OCI-LY1 (cell line): ENCODE data around the gene TREH.

Experiments used
- H2AFZ ChIP-seq: fragments of 200-600 bp; sonication (generic), shearing (Covaris generic); 2 replicates; pipeline ENCODE4 v1.6.0; 2014; ENCODE audit warnings: antibody characterized with exemption, mild to moderate bottlenecking, low read length
- H3F3A ChIP-seq: fragments of 200-600 bp; sonication (generic), shearing (Covaris generic); 2 replicates; pipeline ENCODE4 v1.6.0; 2014; ENCODE audit warnings: mild to moderate bottlenecking, antibody characterized with exemption, low read length, moderate library complexity; ENCODE audit not compliant: insufficient read depth
- H3K27ac ChIP-seq: fragments of 200-600 bp; sonication (generic); 2 replicates; pipeline ENCODE4 v1.5.1; 2014; ENCODE audit warnings: low read length, mixed run types, mild to moderate bottlenecking, low read depth; ENCODE audit not compliant: poor library complexity, severe bottlenecking
- H3K27me3 ChIP-seq: fragments of 200-600 bp; sonication (generic); 2 replicates; pipeline ENCODE4 v1.6.0; 2014; ENCODE audit warnings: antibody characterized with exemption, mild to moderate bottlenecking, low read length, moderate library complexity; ENCODE audit not compliant: insufficient read depth
- H3K36me3 ChIP-seq: fragments of 200-600 bp; sonication (generic); 2 replicates; pipeline ENCODE4 v1.6.1; 2014; ENCODE audit warnings: mild to moderate bottlenecking, antibody characterized with exemption, low read length, moderate library complexity, mixed read lengths; ENCODE audit not compliant: insufficient read depth
- H3K4me1 ChIP-seq: fragments of 200-600 bp; sonication (generic); 2 replicates; pipeline ENCODE4 v1.5.1; 2014; ENCODE audit warnings: mild to moderate bottlenecking, low read length, moderate library complexity; ENCODE audit not compliant: insufficient read depth, severe bottlenecking
- H3K4me2 ChIP-seq: fragments of 200-600 bp; sonication (generic), shearing (Covaris generic); 2 replicates; pipeline ENCODE4 v1.6.1; 2014; ENCODE audit warnings: low read length
- H3K4me3 ChIP-seq: fragments of 200-600 bp; sonication (generic); 2 replicates; pipeline ENCODE4 v1.5.1; 2014; ENCODE audit warnings: low read length, low read depth, mild to moderate bottlenecking, mixed read lengths; ENCODE audit not compliant: poor library complexity, severe bottlenecking
- H3K79me2 ChIP-seq: fragments of 200-600 bp; shearing (Covaris generic); 2 replicates; pipeline ENCODE4 v1.6.1; 2016; ENCODE audit warnings: mixed run types, low read length, mixed read lengths; ENCODE audit not compliant: insufficient read depth
- H3K9ac ChIP-seq: fragments of 200-600 bp; sonication (generic), shearing (Covaris generic); 2 replicates; pipeline ENCODE4 v1.6.1; 2014; ENCODE audit warnings: mild to moderate bottlenecking, low read length, mixed read lengths
- H3K9me2 ChIP-seq: fragments of 200-600 bp; sonication (generic), shearing (Covaris generic); 2 replicates; pipeline ENCODE4 v1.6.1; 2014; ENCODE audit warnings: low read depth, mild to moderate bottlenecking, low read length, mixed read lengths
- H3K9me3 ChIP-seq: fragments of 200-600 bp; shearing (Covaris generic); 2 replicates; pipeline ENCODE4 v1.6.1; 2014; ENCODE audit warnings: low read length, mixed read lengths
- H4K20me1 ChIP-seq: fragments of 200-600 bp; sonication (generic), shearing (Covaris generic); 2 replicates; pipeline ENCODE4 v1.6.0; 2016; ENCODE audit warnings: mild to moderate bottlenecking, low read length; ENCODE audit not compliant: insufficient read depth
- CTCF ChIP-seq: fragments of 200-600 bp; sonication (generic), shearing (Covaris generic); IDR thresholded peaks from 2 replicates; pipeline ENCODE4 v1.5.1; 2017; ENCODE audit warnings: mild to moderate bottlenecking, antibody characterized with exemption, low read length, moderate library complexity, mixed read lengths
- EZH2 ChIP-seq: fragments of 200-600 bp; sonication (generic), shearing (Covaris generic); IDR thresholded peaks from 2 replicates; pipeline ENCODE4 v1.8.0; 2017; ENCODE audit warnings: borderline replicate concordance, mixed run types, mild to moderate bottlenecking, antibody characterized with exemption, low read length, moderate library complexity, mixed read lengths

TREH gene

GRCh38 chr11:118615976-118616371, 63.5 kb downstream of the TREH start:
- H3K4me1 ChIP-seq, result peaks cover 6% of the 10 kb centered on the region
- no peak overlapping the region for H3K27ac ChIP-seq
- H3K36me3 ChIP-seq, result no peaks in the 10 kb centered on the region
- H3K4me2 ChIP-seq, result no peak overlapping the region
- no peaks in the 10 kb centered on the region for H3K79me2 ChIP-seq
- no peaks in the 10 kb centered on the region for H3F3A ChIP-seq
- H3K9me2 ChIP-seq, result no peaks in the 10 kb centered on the region
- H3K9ac ChIP-seq, result no peak overlapping the region
- TF ChIP-seq CTCF (no peak), EZH2 (no peak)
- no peak overlapping the region for H2AFZ ChIP-seq
- H4K20me1 ChIP-seq, result no peaks in the 10 kb centered on the region
- no peaks in the 10 kb centered on the region for H3K27me3 ChIP-seq
- H3K4me3 ChIP-seq, result no peak overlapping the region
- H3K9me3 ChIP-seq, result no peaks in the 10 kb centered on the region

- Histone ChIP-seq H3K9me2 (no peaks in the 10 kb centered on the region), H3K79me2 (no peaks in the 10 kb centered on the region), H3K27ac (no peak overlapping the region), H3K9ac (no peak overlapping the region), H3K27me3 (no peaks in the 10 kb centered on the region), H3K4me2 (no peak overlapping the region), H3K36me3 (no peaks in the 10 kb centered on the region), H3K4me3 (no peak overlapping the region), H4K20me1 (no peaks in the 10 kb centered on the region), H3K9me3 (no peaks in the 10 kb centered on the region), H3K4me1 (peaks cover 5% of the 10 kb centered on the region), H2AFZ (no peak overlapping the region), H3F3A (no peaks in the 10 kb centered on the region)
- TF ChIP-seq EZH2, result no peak
- TF ChIP-seq CTCF, result no peak
Measured at GRCh38 chr11:118615282-118615975, 64.0 kb downstream of the TREH start.

- Histone ChIP-seq H4K20me1 (no peaks in the 10 kb centered on the region), H3K9me3 (no peaks in the 10 kb centered on the region), H3K36me3 (no peaks in the 10 kb centered on the region), H3F3A (no peaks in the 10 kb centered on the region), H3K9me2 (no peaks in the 10 kb centered on the region), H3K27me3 (no peaks in the 10 kb centered on the region), H3K9ac (no peak overlapping the region), H3K4me3 (no peak overlapping the region), H2AFZ (no peak overlapping the region), H3K4me1 (peaks cover 12% of the 10 kb centered on the region), H3K27ac (no peak overlapping the region), H3K79me2 (no peaks in the 10 kb centered on the region), H3K4me2 (no peak overlapping the region)
- TF ChIP-seq CTCF, result no peak
- no peak for TF ChIP-seq EZH2
Measured at GRCh38 chr11:118614511-118614910, 64.9 kb downstream of the TREH start.
